Vagina (tissue), 2 donors: ENCODE results near the gene ADAMTS16. TPM values are rescaled to one million over a fixed set of nuclear protein-coding genes. Genes with fewer than 3 reads are reported as not detected.

ENCODE experiments used
- DNase-seq, 2 donors: peaks; one replicate each; pipeline ENCODE4 v3.0.0-alpha.2; 2017; ENCODE audit errors: extremely low spot score in 2 of 2
- H3K27ac ChIP-seq: fragments of 200-600 bp; sonication (generic); one replicate; pipeline ENCODE4 v1.5.1; 2019
- H3K27me3 ChIP-seq: fragments of 200-600 bp; sonication (generic); one replicate; pipeline ENCODE4 v1.5.1; 2019
- H3K36me3 ChIP-seq, 2 donors: fragments of 200-600 bp; sonication (generic); one replicate each; pipeline ENCODE4 v1.5.1; 2017 to 2019
- H3K4me1 ChIP-seq: fragments of 200-600 bp; sonication (generic); one replicate; pipeline ENCODE4 v1.5.1; 2019
- H3K4me3 ChIP-seq, 2 donors: fragments of 200-600 bp; sonication (generic); 1 replicate in 1 of 2; 2 replicates in 1 of 2; pipeline ENCODE4 v1.5.1; 2016 to 2019
- H3K9me3 ChIP-seq: fragments of 200-600 bp; sonication (generic); one replicate; pipeline ENCODE4 v1.5.1; 2019
- POLR2A ChIP-seq, 2 donors: fragments of 450-650 bp; IDR thresholded peaks; one replicate each; pipeline ENCODE4 v1.6.1; 2017; ENCODE audit warnings: antibody characterized with exemption in 2 of 2, mild to moderate bottlenecking in 2 of 2, moderate library complexity in 2 of 2
- POLR2AphosphoS5 ChIP-seq, 2 donors: sonication (generic); formaldehyde crosslinking; IDR thresholded peaks; one replicate each; pipeline ENCODE4 v1.9.0; 2017; ENCODE audit warnings: antibody characterized with exemption in 2 of 2, mild to moderate bottlenecking in 2 of 2, low read depth in 1 of 2; ENCODE audit not compliant: insufficient read depth in 1 of 2
- intact Hi-C: fragments of 100-400 bp; cut with DNase I; formaldehyde crosslinking; loops from one replicate; pipeline ENCODE4 v1.15.1; 2023
- total RNA-seq: library from RNA; depleted of rRNA; stranded (reverse); fragments of >200 nt; gene quantifications from one replicate; pipeline ENCODE4 v1.2.3, GENCODE V29; 2016
- TF ChIP-seq, protein P1 (sequence below), 3 experiments: fragments of 450-650 bp in 2 of 3; fragments of 200-600 bp in 1 of 3; sonication (generic) in 1 of 3; IDR thresholded peaks; one replicate each; pipeline ENCODE4 v1.5.1; 2017 to 2019; ENCODE audit warnings: antibody characterized with exemption in 3 of 3, mild to moderate bottlenecking in 2 of 3, moderate library complexity in 2 of 3

Gene ADAMTS16
- total RNA-seq, 1 donor from 2014 or later: 0.49 TPM

DNA sequence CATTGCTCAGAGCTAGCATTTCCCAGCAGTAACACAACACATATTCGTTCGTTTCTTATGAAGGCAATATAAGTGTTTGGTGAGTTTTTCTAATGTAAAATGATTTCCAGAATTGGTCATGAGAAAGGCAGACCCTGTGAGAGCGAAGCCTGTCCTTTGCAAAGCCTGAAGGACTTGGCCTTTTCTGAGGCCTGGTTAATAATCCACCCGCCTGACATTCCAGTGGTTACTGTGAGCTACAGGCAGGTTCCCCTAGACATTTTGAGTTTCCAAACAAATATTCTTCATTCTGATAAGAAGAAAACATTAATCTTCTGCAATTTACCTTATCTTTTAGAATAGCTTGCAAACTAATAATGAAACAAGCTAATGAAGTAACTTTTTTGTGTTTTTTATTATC, 38.0 kb downstream of the ADAMTS16 start:
- no peak for DNase-seq

DNA sequence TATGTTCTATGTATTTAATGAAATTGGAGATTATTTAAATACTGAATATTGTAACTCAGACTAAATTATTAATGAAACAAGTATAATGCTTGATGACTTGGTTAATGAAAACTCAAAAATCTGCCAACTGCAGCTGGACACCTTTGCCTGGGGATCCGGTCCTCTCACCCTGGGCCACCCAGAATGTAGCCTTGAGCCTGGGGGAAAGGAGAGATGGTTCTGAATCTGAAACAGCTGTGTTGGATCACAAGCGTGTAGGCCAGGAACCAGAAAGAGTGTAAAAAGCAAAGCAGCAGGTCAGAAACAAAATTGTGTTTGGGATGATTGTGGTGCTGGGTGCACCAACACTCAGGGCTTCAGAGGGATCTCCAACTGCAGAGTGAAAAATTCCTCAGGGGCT, 38.5 kb downstream of the ADAMTS16 start:
- H3K36me3 ChIP-seq: no peaks in the 10 kb centered on the region
- no peaks in the 10 kb centered on the region for H3K27me3 ChIP-seq
- no peak for TF ChIP-seq POLR2AphosphoS5 (IDR thresholded peaks at IDR 0.05; ENCODE audit: insufficient read depth in 1 of 2, low read depth in 1 of 2)
- TF ChIP-seq, protein P1, sequence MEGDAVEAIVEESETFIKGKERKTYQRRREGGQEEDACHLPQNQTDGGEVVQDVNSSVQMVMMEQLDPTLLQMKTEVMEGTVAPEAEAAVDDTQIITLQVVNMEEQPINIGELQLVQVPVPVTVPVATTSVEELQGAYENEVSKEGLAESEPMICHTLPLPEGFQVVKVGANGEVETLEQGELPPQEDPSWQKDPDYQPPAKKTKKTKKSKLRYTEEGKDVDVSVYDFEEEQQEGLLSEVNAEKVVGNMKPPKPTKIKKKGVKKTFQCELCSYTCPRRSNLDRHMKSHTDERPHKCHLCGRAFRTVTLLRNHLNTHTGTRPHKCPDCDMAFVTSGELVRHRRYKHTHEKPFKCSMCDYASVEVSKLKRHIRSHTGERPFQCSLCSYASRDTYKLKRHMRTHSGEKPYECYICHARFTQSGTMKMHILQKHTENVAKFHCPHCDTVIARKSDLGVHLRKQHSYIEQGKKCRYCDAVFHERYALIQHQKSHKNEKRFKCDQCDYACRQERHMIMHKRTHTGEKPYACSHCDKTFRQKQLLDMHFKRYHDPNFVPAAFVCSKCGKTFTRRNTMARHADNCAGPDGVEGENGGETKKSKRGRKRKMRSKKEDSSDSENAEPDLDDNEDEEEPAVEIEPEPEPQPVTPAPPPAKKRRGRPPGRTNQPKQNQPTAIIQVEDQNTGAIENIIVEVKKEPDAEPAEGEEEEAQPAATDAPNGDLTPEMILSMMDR (IDR thresholded peaks at IDR 0.05): no peak
- TF ChIP-seq POLR2A (IDR thresholded peaks at IDR 0.05): no peak
- no peak overlapping the region for H3K4me3 ChIP-seq
- no peak overlapping the region for H3K27ac ChIP-seq
- H3K9me3 ChIP-seq: no peaks in the 10 kb centered on the region
- no peaks in the 10 kb centered on the region for H3K4me1 ChIP-seq
- intact Hi-C loops: no loop called here
- DNase-seq: no peak

More for the DNA sequence above, 38.0 kb downstream of the ADAMTS16 start:
- no peaks in the 10 kb centered on the region for H3K9me3 ChIP-seq
- H3K27ac ChIP-seq: no peak overlapping the region
- no peak for TF ChIP-seq POLR2AphosphoS5 (IDR thresholded peaks at IDR 0.05; ENCODE audit: insufficient read depth in 1 of 2, low read depth in 1 of 2)
- no peak for TF ChIP-seq POLR2A (IDR thresholded peaks at IDR 0.05)
- TF ChIP-seq, protein P1 (IDR thresholded peaks at IDR 0.05): no peak
- H3K27me3 ChIP-seq: no peaks in the 10 kb centered on the region
- H3K4me3 ChIP-seq: no peak overlapping the region
- no peaks in the 10 kb centered on the region for H3K36me3 ChIP-seq
- intact Hi-C loops: no loop called here
- no peaks in the 10 kb centered on the region for H3K4me1 ChIP-seq

DNA sequence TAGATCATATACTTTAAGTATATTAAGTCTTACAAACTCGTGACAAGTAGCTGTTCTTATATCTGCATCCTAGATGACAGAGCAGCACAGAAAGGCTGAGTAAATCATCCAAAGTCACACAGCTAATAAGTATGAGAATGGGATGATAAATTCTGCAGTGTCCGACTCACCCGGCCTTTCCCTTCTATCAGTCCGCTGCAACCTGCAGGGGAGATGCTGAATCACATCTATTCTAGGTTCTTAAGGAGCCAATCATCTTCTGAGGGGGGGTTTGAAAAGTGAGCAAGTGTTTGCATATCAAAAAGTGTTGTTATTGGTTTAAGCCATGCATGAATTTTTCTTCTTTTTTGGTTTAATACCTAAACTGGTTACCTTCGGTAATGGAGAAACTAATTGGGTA, 38.9 kb downstream of the ADAMTS16 start:
- DNase-seq: no peak
- Histone ChIP-seq H3K9me3 (no peaks in the 10 kb centered on the region), H3K36me3 (no peaks in the 10 kb centered on the region), H3K27ac (no peak overlapping the region), H3K4me1 (no peaks in the 10 kb centered on the region), H3K27me3 (no peaks in the 10 kb centered on the region), H3K4me3 (no peak overlapping the region)
- TF ChIP-seq POLR2A (IDR thresholded peaks at IDR 0.05): no peak
- TF ChIP-seq, protein P1 (IDR thresholded peaks at IDR 0.05): no peak
- TF ChIP-seq POLR2AphosphoS5 (IDR thresholded peaks at IDR 0.05; ENCODE audit: insufficient read depth in 1 of 2, low read depth in 1 of 2): no peak
- intact Hi-C loops: no loop called here

DNA sequence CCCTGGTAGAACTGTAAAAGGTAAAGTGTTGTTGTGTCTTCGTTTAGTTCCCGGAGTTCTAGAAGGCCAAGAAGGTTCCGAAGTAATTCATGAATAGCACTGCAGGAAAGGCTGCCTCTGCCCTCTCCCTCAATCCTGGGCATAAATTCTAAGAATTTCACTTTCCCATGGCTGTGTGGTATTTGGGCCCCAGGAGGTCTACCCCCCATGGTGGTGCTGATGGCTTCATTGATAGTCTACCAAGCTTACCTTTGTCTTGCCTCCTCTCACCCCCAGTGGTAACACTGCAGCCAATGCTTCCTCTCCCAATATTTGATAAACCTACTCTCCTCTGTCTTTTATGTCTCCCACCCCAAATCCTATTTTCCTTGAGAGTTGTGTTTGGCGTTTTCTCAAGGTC, 39.5 kb downstream of the ADAMTS16 start:
- TF ChIP-seq POLR2A (IDR thresholded peaks at IDR 0.05) (no peak), POLR2AphosphoS5 (IDR thresholded peaks at IDR 0.05; ENCODE audit: insufficient read depth in 1 of 2, low read depth in 1 of 2) (no peak)
- TF ChIP-seq, protein P1 (IDR thresholded peaks at IDR 0.05): no peak
- no peak overlapping the region for H3K27ac ChIP-seq
- no peak overlapping the region for H3K4me3 ChIP-seq
- DNase-seq: no peak
- no peaks in the 10 kb centered on the region for H3K27me3 ChIP-seq
- no peaks in the 10 kb centered on the region for H3K4me1 ChIP-seq
- H3K9me3 ChIP-seq: no peaks in the 10 kb centered on the region
- intact Hi-C loops: no loop called here
- H3K36me3 ChIP-seq: no peaks in the 10 kb centered on the region

DNA sequence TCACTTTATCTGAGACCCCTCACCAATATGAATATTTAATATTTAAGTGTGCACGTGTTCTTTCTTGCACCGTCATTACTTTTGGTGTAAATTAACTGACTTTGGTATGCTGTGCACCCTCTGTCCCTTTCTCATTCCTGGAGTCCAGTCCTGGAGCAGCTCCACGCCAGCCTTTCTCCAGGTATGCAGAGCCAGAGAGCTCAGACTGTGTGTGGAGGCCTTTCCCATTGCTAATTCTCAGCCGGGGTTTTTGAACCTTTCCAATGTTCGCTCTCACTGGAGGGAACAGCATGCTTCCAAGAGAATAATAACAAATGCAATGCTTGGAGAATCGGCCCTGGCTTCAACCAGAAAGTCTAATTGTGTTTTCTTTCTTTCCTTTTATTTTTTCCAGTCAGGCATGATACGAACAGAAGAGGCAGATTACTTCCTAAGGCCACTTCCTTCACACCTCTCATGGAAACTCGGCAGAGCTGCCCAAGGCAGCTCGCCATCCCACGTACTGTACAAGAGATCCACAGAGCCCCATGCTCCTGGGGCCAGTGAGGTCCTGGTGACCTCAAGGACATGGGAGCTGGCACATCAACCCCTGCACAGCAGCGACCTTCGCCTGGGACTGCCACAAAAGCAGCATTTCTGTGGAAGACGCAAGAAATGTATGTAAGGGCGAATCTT, 41.7 kb downstream of the ADAMTS16 start:
- no peaks in the 10 kb centered on the region for H3K4me1 ChIP-seq
- no peak overlapping the region for H3K4me3 ChIP-seq
- H3K9me3 ChIP-seq: no peaks in the 10 kb centered on the region
- no peak overlapping the region for H3K27ac ChIP-seq
- intact Hi-C loops: no loop called here
- TF ChIP-seq, protein P1 (IDR thresholded peaks at IDR 0.05): no peak
- TF ChIP-seq POLR2AphosphoS5 (IDR thresholded peaks at IDR 0.05; ENCODE audit: insufficient read depth in 1 of 2, low read depth in 1 of 2) (no peak), POLR2A (IDR thresholded peaks at IDR 0.05) (no peak)
- no peak for DNase-seq
- no peaks in the 10 kb centered on the region for H3K27me3 ChIP-seq
- H3K36me3 ChIP-seq: no peaks in the 10 kb centered on the region
